ENCODE measurements around the gene NELL1.
"Not testable (repeated sequence)": the region's sequence is repeated elsewhere in the genome, so short reads cannot be mapped to it uniquely, and the experiment has no call there.

Gene NELL1

DNA sequence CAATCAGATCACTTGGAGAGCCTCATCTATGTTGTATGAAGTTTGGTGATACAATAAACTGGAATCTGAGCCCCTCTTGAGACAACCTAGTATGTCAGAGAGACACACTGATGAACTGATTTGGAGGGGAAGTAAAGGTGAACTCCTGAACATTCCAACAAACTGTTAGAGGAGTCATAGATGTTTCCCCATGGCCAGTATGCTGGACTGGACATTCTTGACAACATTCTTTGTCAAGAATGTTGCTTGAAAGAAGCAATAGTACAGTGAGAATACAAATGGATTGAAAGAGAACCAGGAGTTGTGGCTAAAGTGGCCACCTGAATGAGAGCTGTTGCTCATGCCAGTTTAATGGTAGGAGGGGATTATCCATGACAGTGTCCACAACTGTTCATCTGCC is 588.1 kb downstream of the NELL1 start:
- no peak for DNase-seq

- DNase-seq, result no peak
These were observed 589.0 kb downstream of the NELL1 start for GRCh38 chr11:21258414-21258813.

DNA sequence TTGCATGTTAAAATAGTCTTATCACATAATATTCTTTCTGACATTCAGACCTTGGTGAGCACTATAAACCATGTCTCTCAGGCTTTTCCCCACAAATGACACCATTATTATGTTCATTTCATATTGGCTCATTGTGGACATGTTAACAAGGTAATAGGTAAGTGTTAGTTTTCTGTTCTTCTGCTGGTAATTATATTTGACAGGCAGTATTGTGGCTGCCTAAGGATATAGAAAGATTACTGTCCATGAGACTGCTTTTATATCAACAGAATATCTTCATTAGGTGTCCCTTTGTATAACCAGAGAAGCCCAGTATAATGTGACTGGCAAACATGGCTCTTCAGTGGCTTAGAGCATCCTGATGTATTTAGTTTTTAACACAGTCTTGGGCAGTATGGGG is 590.7 kb downstream of the NELL1 start:
- no peak for DNase-seq

GRCh38 chr11:21262992-21263391 is 593.6 kb downstream of the NELL1 start:
- no peak for DNase-seq

GRCh38 chr11:21264125-21264524 is 594.7 kb downstream of the NELL1 start:
- no peak for DNase-seq

GRCh38 chr11:21268036-21268435 is 598.6 kb downstream of the NELL1 start:
- DNase-seq, result no peak

DNA sequence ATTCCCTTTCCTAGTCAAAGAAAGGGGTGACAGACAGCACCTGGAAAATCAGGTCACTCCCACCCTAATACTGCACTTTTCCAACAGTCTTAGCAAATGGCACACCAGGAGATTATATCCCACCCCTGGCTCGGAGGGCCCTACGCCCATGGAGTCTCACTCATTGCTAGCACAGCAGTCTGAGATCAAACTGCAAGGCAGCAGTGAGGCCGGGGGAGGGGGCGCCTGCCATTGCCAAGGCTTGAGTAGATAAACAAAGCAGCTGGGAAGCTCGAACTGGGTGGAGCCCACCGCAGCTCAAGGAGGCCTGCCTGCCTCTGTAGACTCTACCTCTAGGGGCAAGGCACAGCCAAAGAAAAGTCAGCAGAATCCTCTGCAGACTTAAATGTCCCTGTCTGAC is 602.8 kb downstream of the NELL1 start:
- DNase-seq, result not testable (repeated sequence)

DNA sequence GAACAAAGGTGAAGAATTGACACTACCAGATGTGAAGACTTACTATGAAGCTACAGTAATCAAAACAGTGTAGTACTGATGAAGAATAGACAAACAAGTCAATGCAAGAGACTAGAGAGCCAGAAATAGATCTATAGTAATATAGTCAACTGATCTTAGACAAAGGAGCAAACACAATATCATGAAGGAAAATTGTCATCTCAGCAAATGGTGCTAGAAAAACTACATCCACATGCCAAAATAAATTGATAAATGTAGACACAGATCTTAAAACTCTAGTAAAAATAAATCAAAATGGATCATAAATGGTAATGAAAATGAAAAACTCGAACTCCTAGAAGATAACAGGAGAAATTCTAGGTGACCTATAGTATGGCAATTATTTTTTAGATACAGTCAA is 609.5 kb downstream of the NELL1 start:
- no peak for DNase-seq

DNA sequence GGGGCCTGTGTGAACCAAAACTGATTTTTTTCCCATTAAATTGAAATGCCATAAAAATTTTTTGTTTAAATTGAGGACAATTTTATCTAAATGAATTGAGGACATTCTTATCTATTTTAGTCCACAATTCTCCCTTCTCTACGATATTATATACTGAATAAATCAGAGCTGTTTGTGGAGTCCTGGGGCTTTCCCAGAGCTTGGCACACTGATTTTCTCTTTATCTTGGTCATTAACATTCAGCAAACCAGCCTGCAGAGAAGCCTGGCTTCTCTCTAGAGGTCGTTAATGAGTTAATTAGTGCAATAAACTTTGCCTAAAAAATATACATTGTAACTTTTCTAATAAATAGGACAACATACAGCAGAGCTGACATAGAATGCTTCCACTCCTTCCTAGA is 615.7 kb downstream of the NELL1 start:
- DNase-seq, result no peak

DNA sequence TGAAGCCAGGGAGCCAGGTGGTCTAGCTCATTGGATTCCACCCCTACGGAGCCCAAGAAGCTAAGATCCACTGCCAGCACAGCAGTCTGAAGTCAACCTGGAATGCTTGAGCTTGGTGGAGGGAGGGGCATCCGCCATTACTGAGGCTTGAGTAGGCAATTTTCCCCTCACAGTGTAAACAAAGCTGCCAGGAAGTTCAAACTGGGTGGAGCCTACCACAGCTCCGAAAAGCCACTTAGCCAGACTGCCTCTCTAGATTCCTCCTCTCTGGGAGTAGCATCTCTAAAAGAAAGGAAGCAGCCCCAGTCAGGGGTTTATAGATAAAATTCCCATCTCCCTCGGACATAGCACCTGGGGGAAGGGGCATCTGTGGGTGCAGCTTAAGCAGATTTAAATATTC is 620.3 kb downstream of the NELL1 start:
- no peak for DNase-seq

DNA sequence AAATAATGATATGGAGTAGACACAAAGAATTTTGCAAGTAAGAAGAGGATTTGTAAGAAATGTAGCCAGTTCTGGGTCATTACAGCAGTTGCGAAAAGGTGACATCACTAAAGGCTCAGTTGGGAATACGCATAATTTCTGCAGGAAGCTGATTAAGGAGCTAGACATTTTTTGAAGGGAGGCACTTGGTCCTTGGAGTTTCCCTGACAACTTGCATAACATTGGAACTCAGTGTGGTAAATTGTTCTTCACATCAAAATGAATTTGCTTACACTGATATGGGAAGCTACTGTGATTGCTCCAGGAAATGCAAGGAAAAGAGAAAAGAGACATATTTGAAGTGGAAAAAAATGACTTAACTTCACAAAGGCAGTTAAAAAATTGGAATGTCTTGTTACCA is 626.1 kb downstream of the NELL1 start:
- no peak for DNase-seq

- DNase-seq, result no peak
These were observed 632.6 kb downstream of the NELL1 start for GRCh38 chr11:21301981-21302380.

DNA sequence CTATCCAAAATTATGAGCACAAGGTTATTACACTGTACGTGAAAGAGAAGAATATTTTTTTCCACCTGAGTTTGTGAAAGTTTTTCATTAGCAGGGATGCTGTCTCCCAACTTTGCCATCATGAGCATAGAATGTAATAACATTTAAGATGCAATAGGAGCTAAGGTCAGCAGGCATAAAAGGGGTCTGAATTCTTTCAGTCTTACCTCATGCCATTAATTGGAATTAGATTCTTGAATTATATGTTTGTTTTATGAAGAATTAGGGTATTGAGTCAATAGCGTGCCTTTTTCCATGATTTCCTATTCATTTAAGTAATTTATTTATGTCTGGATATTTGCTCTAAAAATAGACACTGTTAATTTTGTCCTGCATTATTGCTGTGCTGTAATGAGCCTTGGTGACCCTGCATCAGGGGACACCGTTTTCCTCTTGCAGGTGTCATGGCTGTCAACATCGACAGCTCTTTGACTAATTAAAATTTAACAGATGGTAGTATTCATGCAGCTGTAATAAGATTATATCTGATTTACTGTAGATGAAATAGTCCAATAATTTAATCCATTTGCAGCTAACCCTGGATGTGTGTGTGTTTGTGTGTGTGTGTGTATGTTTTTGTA is 637.5 kb downstream of the NELL1 start:
- DNase-seq, result no peak

DNA sequence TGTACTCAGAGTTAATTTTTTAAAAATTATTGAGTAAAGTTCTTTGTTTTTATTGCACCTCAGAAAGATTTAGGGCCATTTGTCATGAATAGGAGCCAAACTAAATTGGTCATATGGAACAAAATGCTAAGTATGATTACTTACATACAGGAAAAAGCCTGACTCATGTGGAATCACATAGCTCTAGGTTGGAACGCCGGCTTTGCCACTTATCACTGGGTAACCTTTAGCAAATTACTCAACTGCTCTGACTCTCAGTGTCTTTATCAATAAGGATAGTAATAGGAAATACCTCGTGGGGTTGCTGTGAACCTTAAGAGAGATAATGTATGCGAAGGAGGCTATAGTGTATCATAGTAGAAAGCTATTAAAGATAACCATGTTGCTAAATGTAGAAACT is 638.5 kb downstream of the NELL1 start:
- no peak for DNase-seq

DNA sequence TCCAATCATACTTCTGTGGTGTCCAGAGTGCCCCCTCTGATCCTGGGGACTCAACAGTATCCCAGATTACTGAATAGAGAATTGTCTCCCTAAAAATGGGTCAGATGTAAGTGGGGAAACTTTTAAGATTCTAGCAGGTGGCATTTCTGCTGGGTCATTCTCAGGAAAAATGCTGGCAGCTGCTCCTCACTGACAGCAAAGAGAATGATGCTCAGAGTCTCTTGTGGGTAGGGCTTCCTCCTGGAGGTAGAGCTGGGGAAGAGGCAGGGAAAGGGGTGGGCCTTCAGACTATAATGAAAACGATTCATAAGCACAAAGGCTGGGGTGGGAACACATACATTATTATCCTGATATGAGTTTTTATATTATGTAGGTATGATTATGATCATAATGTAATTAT is 647.2 kb downstream of the NELL1 start:
- no peak for DNase-seq

- no peak for DNase-seq
These were observed 651.7 kb downstream of the NELL1 start for GRCh38 chr11:21321072-21321471.

- no peak for DNase-seq
These were observed 652.1 kb downstream of the NELL1 start for GRCh38 chr11:21321530-21321929.

GRCh38 chr11:21323617-21324016 is 654.2 kb downstream of the NELL1 start:
- no peak for DNase-seq

GRCh38 chr11:21343204-21343603 is 673.8 kb downstream of the NELL1 start:
- DNase-seq, result no peak

DNA sequence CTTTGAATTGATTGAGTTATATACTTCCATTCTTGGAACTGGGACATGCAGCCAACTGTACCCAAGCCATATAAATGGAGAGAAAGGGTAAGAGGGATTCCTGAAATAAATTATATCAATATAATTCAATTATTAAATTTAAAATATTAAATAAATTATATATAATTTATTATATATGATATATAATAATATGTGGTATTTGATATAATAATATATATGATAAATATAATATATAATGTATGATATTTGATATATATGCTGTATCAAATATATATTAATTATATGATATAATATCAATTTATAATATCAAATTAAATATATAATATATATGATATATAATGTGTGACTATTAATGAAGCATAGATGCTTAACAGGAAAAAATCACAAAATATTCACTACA is 677.0 kb downstream of the NELL1 start:
- no peak for DNase-seq

DNA sequence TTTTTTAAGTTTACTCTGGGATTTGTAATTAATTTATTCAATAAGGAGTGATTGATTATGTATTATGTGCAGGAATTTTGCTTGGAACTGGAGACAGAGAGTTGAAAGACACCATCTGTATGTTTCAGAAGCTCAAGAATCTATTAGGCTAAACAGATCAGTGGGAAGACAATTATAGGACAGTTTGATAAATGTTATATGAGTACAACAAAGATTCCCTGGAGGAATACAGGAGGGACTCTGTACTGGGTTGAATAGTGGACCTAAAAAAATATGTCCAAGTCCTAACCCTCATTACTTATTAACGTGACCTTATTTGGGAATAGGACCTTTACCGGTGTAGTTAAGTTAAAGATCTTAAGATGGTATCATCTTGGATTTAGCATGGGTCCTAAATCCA is 681.2 kb downstream of the NELL1 start:
- no peak for DNase-seq

GRCh38 chr11:21353425-21353824 is 684.0 kb downstream of the NELL1 start:
- DNase-seq, result no peak

- no peak for DNase-seq
These were observed 695.7 kb downstream of the NELL1 start for GRCh38 chr11:21364866-21365624.

GRCh38 chr11:21369947-21370346 is 700.6 kb downstream of the NELL1 start:
- DNase-seq, result no peak

GRCh38 chr11:21371044-21371443 is 701.7 kb downstream of the NELL1 start:
- DNase-seq, result no peak
